ENCODE data around the gene ATP8B1.
A peak's percentile ranks its signal among the peaks of the same experiment; 100 is the strongest.
"Not testable (repeated sequence)": the region's sequence is repeated elsewhere in the genome, so short reads cannot be mapped to it uniquely, and the experiment has no call there.

ATP8B1 gene

DNA sequence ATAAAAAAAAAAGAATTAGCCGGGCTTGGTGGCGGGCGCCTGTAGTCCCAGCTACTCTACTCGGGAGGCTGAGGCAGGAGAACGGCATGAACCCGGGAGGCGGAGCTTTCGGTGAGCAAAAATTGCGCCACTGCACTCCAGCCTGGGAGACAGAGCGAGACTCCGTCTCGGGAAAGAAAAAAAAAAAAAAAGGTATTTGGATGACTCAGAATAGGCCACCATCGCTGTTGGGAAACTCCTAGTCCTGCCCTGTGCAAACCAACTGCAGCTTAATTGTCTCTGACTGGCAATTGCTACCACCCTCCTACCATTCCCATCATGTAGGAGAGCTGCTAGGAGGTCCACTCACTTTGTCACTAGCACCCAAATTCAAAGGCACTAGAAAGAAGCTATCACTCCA lies 43.5 kb downstream of the ATP8B1 start:
- no peak for DNase-seq

DNA sequence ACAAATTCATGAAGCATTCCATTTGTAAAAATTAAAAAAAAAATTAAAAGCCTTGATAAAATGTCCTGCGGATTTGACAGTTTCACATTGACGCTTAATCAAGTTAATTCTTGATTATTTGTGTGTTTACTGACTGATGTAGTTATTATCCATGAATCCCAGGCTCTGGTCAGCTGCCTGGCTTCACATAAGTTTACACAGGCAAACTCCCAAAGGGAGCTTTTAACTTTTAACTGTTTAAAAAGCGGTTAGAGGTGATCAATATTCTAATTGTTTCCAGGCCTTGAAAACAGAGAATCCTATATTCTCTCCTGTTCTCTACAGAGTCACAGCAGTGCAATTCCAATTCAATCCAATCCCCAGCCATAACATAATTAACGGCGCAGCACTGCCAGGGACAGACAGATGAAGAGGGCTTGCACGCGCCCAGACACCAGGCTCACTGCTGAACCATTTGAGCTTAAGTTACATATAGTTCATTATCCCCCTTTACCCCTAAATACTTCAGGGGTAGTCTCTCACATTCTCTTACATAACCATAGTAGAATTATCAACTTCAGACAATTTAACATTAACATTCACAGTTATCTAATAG lies 47.5 kb downstream of the ATP8B1 start:
- DNase-seq, result no peak

DNA sequence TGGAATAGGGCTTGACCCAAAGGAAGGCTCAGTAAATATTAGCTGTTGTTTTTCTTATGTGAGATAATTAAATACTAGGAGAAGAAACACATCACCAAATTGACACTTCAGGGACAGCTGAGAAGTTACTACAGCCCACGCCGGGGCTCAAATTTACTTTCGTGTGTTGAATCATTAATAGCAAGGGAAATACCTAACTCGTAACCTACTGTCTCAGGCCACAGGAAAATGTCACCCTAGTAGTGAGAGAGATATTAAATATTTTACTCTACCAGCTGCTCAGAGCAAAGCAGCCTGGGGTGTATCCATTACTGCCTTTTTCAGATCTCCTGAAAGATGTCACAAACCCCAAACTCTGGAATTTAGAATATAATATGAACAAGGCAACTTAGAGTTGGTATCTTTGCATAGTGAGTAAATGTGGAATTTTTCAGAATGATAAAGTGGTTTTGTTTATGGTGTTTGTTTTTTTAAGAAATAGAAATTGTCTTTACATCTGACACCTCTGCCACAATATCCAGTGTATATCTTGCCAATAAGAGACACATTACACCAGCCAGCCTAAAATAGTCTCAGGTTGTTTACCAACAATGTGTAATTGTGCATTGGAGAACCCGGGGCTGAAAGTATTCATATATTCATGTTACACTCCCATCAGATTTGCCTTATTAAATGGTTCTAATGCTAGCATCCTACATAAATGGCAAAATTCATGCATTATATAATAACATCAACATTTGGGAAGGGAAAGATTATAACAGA lies 48.4 kb downstream of the ATP8B1 start:
- no peak for DNase-seq

DNA sequence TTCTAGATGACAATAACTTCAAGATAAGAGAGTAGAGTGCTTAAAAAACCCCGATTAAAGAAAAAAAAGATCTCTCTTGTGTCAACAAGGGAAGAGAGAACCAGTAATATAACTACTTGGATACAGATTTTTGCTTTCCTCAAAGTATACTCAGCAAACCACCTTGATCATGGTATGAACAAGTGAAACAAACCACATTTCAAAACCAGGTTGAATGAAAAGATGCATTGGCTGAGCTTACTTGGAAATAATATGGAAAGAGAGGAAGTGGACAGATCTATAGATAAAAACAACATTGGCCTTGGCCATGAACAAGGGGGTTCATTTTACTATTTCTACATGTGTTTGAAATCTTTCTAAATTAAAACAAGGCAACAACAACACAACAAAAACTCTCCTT lies 50.1 kb downstream of the ATP8B1 start:
- no peak for DNase-seq

DNA sequence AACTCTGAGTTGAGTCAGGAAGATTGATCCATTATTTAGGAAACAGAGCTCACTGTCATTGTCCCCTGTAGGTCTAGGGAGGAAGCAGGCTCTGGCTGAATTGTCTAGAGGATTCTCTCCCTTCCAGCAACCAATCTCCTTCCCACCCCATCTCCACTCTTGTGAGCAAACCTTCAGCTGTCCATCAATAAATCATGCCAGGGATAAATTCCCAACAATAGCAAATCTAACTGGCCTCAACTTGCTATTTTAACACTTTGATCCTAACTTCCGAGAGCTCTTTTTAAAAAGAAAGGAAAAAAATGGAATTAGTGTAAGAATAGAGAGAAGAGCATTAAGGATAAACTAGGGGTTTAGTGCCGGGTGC lies 53.5 kb downstream of the ATP8B1 start:
- no peak for DNase-seq

DNA sequence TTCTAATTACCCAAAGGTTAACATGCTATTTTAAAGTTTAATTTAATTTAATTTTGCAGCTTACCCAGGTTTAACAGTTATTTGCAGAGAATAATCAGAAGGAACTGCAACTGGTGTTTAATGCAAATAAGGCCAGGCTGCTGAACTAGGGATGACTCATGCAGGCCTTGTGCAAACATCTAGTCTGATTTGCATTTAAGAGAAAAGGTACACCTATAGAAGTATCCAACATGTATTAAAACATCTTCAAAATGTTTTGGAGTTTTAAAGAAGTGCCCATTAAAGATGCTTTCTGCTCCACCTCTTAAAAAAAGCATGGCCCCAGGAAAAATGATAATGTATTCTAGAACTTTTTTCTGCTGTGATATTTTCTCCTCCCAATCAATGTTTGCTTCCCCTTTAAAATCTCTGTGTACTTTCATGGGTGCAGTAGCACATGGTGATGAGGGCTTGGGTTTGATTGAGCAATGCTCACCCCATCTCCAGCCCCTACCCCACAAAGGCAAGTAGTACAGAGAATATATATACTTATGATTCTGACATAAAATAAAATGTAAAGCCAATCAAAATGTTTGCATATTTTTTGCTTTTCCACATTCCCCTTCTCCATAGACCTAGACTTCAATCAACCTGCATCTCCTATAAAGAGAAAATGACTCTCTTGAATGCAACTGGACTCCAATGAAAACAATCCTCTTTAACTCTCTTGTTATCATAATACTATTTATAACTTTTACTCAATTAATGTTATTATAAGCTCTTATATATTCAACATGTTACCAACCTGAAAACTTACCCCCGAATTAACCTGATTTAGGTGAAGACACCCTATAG lies 54.1 kb downstream of the ATP8B1 start:
- DNase-seq, result peak; percentile 45 to 74

DNA sequence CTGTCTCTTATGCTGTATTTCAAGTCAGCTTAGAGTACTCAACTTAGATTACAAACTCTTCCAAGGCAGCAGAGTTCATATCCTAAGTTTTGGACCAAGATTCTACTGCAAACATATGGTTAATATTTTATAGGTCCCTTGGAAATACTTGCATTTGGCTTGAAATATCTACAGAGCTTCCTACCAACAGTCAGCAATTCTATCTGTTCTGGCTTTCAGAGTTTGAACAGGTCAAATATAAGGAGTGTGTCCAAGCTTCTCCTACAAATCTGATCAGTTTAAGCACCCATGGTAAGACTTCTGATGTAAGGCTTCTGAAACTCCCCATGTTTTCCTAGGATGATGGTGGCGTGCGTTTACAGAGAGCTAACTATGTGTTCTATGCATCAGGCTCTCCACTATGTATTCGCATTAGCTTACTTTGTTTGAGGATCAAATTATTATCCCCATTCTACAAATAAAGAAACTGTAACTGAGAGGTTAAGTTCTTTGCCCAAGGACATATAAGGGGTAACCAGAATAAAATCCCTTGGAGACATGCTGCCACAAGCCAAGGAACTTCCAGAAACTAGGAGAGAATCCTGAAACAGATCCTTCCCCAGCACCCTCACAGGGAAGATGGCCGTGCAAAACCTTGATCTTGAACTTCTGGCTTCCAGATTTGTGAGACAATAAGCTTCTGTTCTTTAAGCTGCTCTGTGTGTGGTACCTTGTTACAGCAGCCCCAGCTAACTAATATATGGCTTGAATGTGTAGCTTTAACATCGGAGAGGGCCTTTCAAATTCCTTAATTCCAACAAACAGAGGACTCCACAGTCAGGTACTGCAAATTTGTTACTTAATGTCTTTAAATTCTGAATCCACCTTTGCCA lies 55.1 kb downstream of the ATP8B1 start:
- no peak for DNase-seq

DNA sequence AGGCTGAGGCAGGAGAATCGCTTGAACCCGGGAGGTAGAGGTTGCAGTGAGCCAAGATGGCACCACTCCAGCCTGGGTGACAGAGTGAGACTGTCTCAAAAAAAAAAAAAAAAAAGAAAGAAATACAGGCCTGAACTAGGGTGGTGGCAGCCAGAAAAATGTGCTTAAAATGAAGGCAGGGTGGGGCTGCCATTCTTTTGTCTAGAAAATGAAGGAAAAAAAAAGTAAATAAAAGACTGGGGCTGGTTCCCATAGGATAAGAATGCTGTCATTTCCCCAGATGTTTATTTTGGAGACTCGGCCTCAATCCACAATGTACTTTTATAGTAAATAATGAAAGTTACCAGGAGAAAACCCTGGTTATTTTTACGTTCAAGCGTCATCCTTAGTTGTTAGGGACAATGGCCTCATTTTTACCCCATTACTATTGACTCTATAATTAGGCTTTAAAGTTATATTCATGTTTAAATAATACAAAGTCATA lies 58.9 kb downstream of the ATP8B1 start:
- DNase-seq, result no peak

DNA sequence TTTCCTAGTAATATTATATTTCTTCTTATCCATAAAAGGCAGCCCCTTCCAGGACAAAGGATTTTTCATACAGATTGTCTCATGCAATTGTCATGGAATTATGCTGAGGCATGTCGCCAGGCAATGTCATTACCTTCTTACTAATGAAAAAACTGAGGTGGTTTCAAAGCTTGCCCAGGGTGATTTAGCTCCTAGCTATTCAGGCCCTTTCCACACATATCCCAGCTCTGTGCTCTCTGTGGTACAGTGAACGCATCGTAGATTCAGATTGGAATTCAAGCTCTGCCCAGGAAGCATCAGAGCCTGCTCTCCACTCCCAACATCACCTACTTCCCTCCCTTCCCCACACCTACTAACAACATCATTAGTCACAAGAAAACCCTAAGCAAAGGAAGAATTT lies 60.1 kb downstream of the ATP8B1 start:
- DNase-seq, result no peak

DNA sequence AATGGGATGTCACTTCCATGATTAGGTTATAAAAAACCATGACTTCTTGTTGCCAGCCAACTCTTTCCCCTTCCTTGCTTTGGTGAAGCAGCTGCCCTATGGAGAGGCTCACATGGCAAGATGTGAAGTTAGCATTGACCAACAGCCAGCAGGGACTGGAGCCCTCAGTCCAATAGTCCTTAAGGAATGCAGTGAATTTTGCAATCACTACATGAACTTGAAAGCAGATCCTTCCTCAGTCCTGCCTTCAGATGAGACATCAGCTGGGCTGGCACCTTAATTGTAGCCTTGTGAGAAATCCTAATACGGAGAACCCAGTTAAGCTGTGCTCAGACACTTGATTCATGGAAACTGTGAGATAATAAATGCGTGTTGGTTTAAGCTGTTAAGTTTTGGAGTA lies 61.8 kb downstream of the ATP8B1 start:
- DNase-seq, result no peak

DNA sequence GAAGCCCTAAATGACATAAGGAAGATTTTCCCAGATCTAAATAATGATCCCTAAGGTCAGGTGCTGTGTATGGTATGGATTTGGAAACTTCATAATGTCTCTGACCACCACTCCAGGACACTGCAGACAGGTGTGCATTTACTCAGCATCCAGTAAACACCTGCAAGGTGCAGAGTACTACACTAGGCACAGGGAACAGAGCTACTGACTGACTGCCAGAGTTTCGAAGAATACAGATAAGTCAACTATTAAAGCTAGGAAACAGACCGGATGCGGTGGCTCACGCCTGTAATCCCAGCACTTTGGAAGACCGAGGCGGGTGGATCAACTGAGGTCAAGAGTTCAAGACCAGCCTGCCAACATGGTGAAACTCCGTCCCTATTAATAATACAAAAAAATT lies 65.0 kb downstream of the ATP8B1 start:
- DNase-seq, result no peak

DNA sequence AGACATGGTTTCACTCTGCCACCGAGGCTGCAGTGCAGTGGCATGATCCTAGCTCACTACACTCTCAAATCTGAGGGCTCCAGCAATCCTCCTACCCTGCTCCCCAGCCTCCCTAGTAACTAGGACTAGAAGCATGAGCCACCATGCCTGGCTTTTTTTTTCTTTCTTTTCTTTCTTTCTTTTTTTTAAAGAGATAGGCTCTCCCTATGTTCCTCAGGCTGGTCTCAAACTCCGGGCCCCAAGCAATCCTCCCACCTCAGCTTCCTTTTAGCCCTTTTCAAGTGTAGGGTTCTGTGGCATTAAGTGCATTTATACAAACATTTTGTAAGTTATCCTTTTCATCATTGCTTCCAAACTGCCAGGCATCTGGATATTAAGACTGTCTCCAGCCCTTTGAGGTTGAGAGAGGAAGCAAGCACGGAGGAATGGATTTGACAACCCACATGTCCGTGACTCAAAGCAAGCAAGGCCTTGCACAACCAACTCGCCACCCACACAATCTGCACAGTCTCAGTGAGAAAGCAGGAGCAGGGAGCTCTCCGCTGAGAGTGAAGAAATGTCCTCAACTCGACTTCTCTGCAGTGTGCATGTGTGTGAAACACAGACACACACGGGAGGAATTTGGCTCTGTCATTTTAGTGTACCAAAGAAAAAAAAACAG lies 65.6 kb downstream of the ATP8B1 start:
- DNase-seq, result peak; percentile 97 to 99

DNA sequence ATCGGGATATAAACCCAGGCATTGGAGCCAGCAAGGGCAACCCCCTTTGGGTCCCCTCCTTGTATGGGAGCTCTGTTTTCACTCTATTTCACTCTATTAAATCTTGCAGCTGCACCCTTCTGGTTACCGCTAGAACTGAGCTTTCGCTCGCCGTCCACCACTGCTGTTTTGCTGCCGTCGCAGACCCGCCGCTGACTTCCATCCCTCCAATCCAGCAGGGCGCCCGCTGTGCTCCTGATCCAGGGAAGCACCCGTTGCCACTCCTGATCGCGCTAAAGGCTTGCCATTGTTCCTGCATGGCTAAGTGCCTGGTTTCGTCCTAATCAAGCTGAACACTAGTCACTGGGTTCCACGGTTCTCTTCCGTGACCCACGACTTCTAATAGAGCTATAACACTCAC lies 68.1 kb downstream of the ATP8B1 start:
- not testable (repeated sequence) for DNase-seq

DNA sequence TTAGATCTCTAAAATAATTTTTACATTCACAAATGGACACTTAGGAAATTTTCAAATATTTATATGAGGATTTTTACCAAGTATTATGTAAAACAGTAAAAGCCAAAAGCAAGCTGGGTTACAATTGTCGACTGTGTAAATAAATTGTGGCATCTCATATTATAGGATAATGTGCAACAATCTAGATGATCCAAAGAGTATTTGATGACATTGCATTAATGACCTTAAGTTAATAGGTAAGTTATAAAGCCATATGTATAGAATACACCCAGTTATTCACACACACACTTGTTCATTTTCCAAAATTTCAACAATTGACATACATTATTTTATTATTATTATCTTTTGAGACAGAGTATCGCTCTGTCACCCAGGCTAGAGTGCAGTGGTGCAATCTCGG lies 69.3 kb downstream of the ATP8B1 start:
- no peak for DNase-seq

DNA sequence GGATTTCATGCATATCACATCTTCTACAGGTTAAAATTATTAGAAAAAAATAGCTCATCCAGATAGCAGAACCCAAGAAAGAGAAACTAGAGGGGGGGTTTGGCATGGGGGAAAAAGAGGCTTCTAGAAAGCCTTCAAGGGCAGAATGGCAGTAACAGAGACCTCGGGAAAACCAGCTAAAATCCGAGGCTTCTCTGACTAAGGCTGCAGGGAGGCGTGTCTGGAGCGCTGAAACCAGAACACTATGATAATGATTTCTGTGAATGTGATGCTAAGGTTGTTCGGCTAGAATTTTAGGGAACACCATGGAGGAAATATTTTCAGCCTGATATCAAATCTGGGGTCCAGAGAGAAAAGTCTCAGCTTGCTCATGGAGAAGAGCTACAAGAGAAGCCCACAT lies 73.0 kb downstream of the ATP8B1 start:
- no peak for DNase-seq

DNA sequence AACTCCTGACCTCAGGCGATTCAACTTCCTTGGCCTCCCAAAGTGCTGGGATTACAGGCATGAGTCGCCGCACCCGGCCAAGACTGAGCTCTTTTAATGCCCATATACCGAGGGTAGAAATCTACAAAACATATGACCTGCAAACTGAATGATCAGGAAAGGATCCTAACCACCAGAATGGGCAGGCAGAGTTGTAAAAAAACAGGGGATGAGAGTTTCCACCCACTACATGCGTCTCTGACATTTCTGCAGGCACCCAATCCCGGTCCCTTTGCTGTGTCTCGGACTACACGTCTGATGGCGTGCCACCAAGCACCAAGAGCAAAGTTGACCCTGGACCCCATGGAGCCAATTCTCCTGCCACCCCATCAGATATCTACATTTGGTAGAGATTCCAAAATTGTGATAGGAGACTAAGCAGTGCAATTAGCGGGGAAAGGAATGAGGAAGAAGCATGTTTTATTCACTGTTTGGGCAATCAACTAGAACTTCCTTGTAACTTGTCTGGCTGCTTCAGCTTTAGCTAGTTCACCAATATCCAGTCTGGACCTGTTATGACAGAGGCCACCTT lies 74.1 kb downstream of the ATP8B1 start:
- DNase-seq, result peak; percentile 64 to 75

DNA sequence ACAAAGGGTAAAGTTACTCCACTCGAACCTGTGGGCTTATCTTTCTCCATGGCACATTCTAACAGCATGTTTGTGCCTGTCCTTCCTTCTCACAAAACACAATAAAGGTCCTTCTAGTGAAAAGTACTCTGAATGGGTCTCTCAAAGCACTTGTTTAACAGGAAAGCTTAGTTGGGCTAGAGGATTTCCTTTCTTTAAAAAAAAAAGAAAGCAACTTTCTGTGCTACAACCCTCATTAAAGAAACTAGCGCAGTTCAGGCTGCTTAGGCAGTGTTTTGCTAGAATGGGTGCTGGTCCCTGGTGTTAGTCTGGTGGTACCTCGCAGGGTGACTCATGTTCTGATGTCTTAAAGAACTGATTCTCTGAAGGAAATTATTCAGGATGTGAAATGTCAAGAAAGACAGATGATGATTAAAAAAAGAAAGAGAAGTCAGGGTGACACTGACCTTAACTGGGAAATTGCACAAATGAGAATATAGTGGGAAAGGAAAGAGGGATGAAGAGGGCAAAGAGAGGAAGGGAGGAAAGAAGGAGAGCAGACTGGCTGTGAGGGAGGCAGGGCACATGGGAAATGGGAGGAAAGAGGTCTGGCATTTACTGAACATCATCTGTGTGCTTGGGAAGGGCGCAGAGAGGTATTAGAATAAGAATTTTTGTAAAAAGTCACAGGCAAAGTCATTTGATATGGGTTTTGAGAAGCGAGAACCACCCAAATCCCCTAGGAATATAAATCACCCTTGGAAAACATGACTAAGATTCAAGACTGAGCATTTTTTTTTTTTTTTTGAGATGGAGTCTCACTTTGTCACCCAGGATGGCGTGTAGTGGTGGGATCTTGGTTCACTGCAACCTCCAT lies 74.9 kb downstream of the ATP8B1 start:
- peak; percentile 6 to 10 for DNase-seq

DNA sequence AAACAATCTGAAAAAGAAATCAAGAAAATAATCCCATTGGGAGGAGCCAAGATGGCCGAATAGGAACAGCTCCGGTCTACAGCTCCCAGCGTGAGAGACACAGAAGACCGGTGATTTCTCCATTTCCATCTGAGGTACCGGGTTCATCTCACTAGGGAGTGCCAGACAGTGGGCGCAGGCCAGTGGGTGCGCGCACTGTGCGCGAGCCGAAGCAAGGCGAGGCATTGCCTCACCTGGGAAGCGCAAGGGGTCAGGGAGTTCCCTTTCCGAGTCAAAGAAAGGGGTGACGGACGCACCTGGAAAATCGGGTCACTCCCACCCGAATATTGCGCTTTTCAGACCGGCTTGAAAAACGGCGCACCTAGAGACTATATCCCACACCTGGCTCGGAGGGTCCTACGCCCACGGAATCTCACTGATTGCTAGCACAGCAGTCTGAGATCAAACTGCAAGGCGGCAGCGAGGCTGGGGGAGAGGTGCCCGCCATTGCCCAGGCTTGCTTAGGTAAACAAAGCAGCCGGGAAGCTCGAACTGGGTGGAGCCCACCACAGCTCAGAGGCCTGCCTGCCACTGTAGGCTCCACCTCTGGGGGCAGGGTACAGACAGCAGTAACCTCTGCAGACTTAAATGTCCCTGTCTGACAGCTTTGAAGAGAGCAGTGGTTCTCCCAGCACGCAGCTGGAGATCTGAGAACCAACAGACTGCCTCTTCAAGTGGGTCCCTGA lies 83.7 kb downstream of the ATP8B1 start:
- not testable (repeated sequence) for DNase-seq

DNA sequence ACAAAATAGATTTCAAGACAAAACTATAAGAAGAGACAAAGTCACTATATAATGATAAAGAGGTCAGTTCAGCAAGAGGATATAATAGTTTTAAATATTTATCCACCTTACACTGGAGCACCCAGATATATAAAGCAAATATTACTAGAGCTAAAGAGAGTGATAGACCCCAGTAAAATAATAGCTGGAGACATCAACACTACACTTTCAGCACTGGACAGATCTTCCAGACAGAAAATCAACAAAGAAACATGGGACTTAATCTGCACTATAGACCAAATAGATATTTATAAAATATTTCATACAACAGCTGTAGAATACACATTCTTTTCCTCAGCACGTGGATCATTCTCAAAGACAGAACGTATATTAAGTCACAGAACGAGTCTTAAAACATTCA lies 86.6 kb downstream of the ATP8B1 start:
- no peak for DNase-seq

DNA sequence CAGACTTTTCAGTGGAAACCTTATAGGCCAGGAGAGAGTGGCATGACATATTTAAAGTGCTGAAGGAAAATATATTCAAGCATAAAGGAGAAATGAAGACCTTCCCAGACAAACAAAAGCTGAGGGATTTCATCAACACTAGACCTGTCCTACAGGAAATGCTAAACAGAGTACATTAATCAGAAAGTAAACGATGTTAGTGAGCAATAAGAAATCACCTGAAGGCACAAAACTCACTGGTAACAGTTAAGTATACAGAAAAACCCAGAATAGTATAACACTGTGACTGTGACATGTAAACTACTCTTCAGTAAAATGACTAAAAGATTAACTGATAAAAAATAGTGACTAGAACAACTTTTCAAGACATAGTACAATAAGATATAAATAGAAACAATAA lies 87.4 kb downstream of the ATP8B1 start:
- no peak for DNase-seq
